Right atrium auricular region (tissue), 2 donors: Measurements from ENCODE around the gene NELL1. TPM values are rescaled to one million over a fixed set of nuclear protein-coding genes. Genes with fewer than 3 reads are reported as not detected.

Source experiments
- DNase-seq: peaks from one replicate; pipeline ENCODE4 v3.0.0-alpha.2; 2019; ENCODE audit warnings: low spot score
- H3K27ac ChIP-seq, 2 donors: fragments of 200-600 bp; sonication (generic); 1 replicate in 1 of 2; 2 replicates in 1 of 2; pipeline ENCODE4 v1.5.1; 2016 to 2019
- H3K27me3 ChIP-seq, 2 donors: fragments of 200-600 bp; sonication (generic); one replicate each; pipeline versions ENCODE4 v1.5.1 to v1.6.0; 2017 to 2019
- H3K36me3 ChIP-seq: fragments of 200-600 bp; sonication (generic); one replicate; pipeline ENCODE4 v1.5.1; 2016
- H3K4me1 ChIP-seq, 2 donors: fragments of 200-600 bp; sonication (generic); one replicate each; pipeline versions ENCODE4 v1.5.1 to v1.6.0; 2017 to 2019
- H3K4me3 ChIP-seq, 2 donors: fragments of 200-600 bp; sonication (generic); 1 replicate in 1 of 2; 2 replicates in 1 of 2; pipeline ENCODE4 v1.5.1; 2017 to 2019; ENCODE audit warnings: mild to moderate bottlenecking in 1 of 2, moderate library complexity in 1 of 2
- H3K9me3 ChIP-seq, 2 donors: fragments of 200-600 bp; sonication (generic); one replicate each; pipeline ENCODE4 v1.5.1; 2019
- CTCF ChIP-seq, 2 donors: fragments of 200-600 bp; sonication (generic); IDR thresholded peaks; one replicate each; pipeline ENCODE4 v1.5.1; 2019; ENCODE audit warnings: antibody characterized with exemption in 2 of 2
- total RNA-seq, 2 donors: library from RNA; depleted of rRNA; stranded (reverse); fragments of >200 nt; gene quantifications; one replicate each; pipeline ENCODE4 v1.1.0, GENCODE V29; 2016

NELL1 gene
- total RNA-seq, 2 donors from 2014 or later, result not detected

- Histone ChIP-seq H3K4me1 (peaks cover 0 to 22% of the 10 kb centered on the region in 2 donors), H3K27me3 (no peaks in the 10 kb centered on the region), H3K9me3 (no peaks in the 10 kb centered on the region), H3K36me3 (no peaks in the 10 kb centered on the region), H3K27ac (peak overlapping the region in 1 of 2 donors; percentile 12), H3K4me3 (no peak overlapping the region)
- TF ChIP-seq CTCF (IDR thresholded peaks at IDR 0.05), result no peak
- DNase-seq, result no peak
These were observed 42.4 kb upstream of the NELL1 start for GRCh38 chr11:20627026-20627425.

DNA sequence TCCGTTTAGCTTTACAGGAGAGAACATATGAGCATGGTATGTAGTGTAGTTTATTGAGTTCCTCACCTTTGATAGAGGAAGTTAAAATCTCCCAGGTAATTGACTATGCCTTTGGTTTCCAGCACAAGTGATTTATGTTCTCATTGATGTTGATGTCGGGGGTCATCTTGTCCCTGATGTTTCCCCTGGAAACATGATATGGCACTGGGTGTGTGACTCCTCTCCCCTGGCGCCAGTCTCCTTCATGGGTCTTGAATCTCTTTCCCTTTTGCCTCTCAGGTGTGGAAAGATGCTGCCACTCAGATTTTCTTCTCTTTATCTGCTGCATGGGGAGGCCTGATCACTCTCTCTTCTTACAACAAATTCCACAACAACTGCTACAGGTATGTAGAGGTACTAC lies 41.7 kb upstream of the NELL1 start:
- peaks cover 0 to 22% of the 10 kb centered on the region in 2 donors for H3K4me1 ChIP-seq
- H3K4me3 ChIP-seq, result no peak overlapping the region
- H3K27me3 ChIP-seq, result no peaks in the 10 kb centered on the region
- no peak overlapping the region for H3K27ac ChIP-seq
- no peak for TF ChIP-seq CTCF (IDR thresholded peaks at IDR 0.05)
- H3K36me3 ChIP-seq, result no peaks in the 10 kb centered on the region
- no peaks in the 10 kb centered on the region for H3K9me3 ChIP-seq
- no peak for DNase-seq

- Histone ChIP-seq H3K27ac (no peak overlapping the region), H3K36me3 (no peaks in the 10 kb centered on the region), H3K27me3 (no peaks in the 10 kb centered on the region), H3K4me3 (no peak overlapping the region), H3K4me1 (peaks cover 0 to 8% of the 10 kb centered on the region in 2 donors), H3K9me3 (no peaks in the 10 kb centered on the region)
- DNase-seq, result no peak
- no peak for TF ChIP-seq CTCF (IDR thresholded peaks at IDR 0.05)
These were observed 37.7 kb upstream of the NELL1 start for GRCh38 chr11:20631519-20632168.

GRCh38 chr11:20632169-20632532 lies 37.2 kb upstream of the NELL1 start:
- peaks cover 0 to 3% of the 10 kb centered on the region in 2 donors for H3K4me1 ChIP-seq
- no peak for DNase-seq
- no peak overlapping the region for H3K27ac ChIP-seq
- H3K9me3 ChIP-seq, result no peaks in the 10 kb centered on the region
- no peak overlapping the region for H3K4me3 ChIP-seq
- no peaks in the 10 kb centered on the region for H3K27me3 ChIP-seq
- H3K36me3 ChIP-seq, result no peaks in the 10 kb centered on the region
- no peak for TF ChIP-seq CTCF (IDR thresholded peaks at IDR 0.05)

- H3K27ac ChIP-seq, result no peak overlapping the region
- no peaks in the 10 kb centered on the region for H3K36me3 ChIP-seq
- no peaks in the 10 kb centered on the region for H3K4me1 ChIP-seq
- no peaks in the 10 kb centered on the region for H3K27me3 ChIP-seq
- H3K9me3 ChIP-seq, result no peaks in the 10 kb centered on the region
- DNase-seq, result no peak
- TF ChIP-seq CTCF (IDR thresholded peaks at IDR 0.05), result no peak
- no peak overlapping the region for H3K4me3 ChIP-seq
These were observed 35.3 kb upstream of the NELL1 start for GRCh38 chr11:20634044-20634443.

GRCh38 chr11:20634781-20635180 lies 34.6 kb upstream of the NELL1 start:
- TF ChIP-seq CTCF (IDR thresholded peaks at IDR 0.05), result no peak
- no peaks in the 10 kb centered on the region for H3K36me3 ChIP-seq
- no peak overlapping the region for H3K27ac ChIP-seq
- no peaks in the 10 kb centered on the region for H3K9me3 ChIP-seq
- H3K4me1 ChIP-seq, result no peaks in the 10 kb centered on the region
- H3K27me3 ChIP-seq, result no peaks in the 10 kb centered on the region
- H3K4me3 ChIP-seq, result no peak overlapping the region
- no peak for DNase-seq
